Natural killer cell treated with Interleukin-12 subunit alpha and Interleukin-12 subunit beta and Interleukin-15 and Interleukin-18, amount 100 ng/mL, for 72 hours (primary cell): Measurements from ENCODE around the gene ZBTB7B. TPM values are rescaled to one million over a fixed set of nuclear protein-coding genes. Genes with fewer than 3 reads are reported as not detected.
A peak's percentile ranks its signal among the peaks of the same experiment; 100 is the strongest.

Source experiments
- ATAC-seq, 2 donors: fragments of 150-1000 bp; cut with Tn5 transposase in 1 of 2; sonication (Bioruptor Pico), chemical (Tn5 transposase) in 1 of 2; 2 replicates each; pipeline ENCODE4 v1.10.0; 2021
- DNase-seq: peaks from one replicate; pipeline ENCODE4 v3.0.0; 2022; ENCODE audit warnings: low spot score
- H3K27ac Mint-ChIP-seq, 2 donors: 1 replicate in 1 of 2; 2 replicates in 1 of 2; pipeline ENCODE4 v1.8.0; 2022; ENCODE audit warnings: mixed read lengths in 2 of 2, mild to moderate bottlenecking in 1 of 2, moderate library complexity in 1 of 2
- H3K27me3 Mint-ChIP-seq, 2 donors: 1 replicate in 1 of 2; 2 replicates in 1 of 2; pipeline ENCODE4 v1.8.0; 2022; ENCODE audit warnings: mixed read lengths in 2 of 2
- H3K36me3 Mint-ChIP-seq: one replicate; pipeline ENCODE4 v1.8.0; 2022; ENCODE audit warnings: mixed read lengths
- H3K4me1 Mint-ChIP-seq, 2 donors: 1 replicate in 1 of 2; 2 replicates in 1 of 2; pipeline ENCODE4 v1.8.0; 2022; ENCODE audit warnings: low read depth in 2 of 2, mixed read lengths in 2 of 2, mild to moderate bottlenecking in 1 of 2
- H3K4me3 Mint-ChIP-seq: one replicate; pipeline ENCODE4 v1.8.0; 2022; ENCODE audit warnings: mixed read lengths
- H3K9me3 Mint-ChIP-seq: 2 replicates; pipeline ENCODE4 v1.8.0; 2022; ENCODE audit warnings: mixed read lengths
- total RNA-seq, 2 donors: library from RNA; stranded (reverse); gene quantifications; one replicate each; pipeline ENCODE4 v1.2.3, GENCODE V29; 2022

Gene ZBTB7B
- total RNA-seq, 2 donors from 2014 or later, result 78.4 to 107 TPM

GRCh38 chr1:155053531-155054105 lies 51.0 kb downstream of the ZBTB7B start:
- ATAC-seq (no peak), DNase-seq (no peak)
- Mint-ChIP-seq H3K27ac (peak overlapping the region; percentile 21 to 77), H3K27me3 (no peaks in the 10 kb centered on the region), H3K36me3 (no peaks in the 10 kb centered on the region), H3K4me1 (peaks cover 23 to 28% of the 10 kb centered on the region in 2 donors), H3K4me3 (peak overlapping the region; percentile 88), H3K9me3 (no peaks in the 10 kb centered on the region)

- H3K4me1 Mint-ChIP-seq, result peaks cover 20% of the 10 kb centered on the region in 2 donors
- no peaks in the 10 kb centered on the region for H3K36me3 Mint-ChIP-seq
- no peak overlapping the region for H3K4me3 Mint-ChIP-seq
- no peak for DNase-seq
- no peaks in the 10 kb centered on the region for H3K9me3 Mint-ChIP-seq
- H3K27ac Mint-ChIP-seq, result no peak overlapping the region
- H3K27me3 Mint-ChIP-seq, result no peaks in the 10 kb centered on the region
- no peak for ATAC-seq
Measured at GRCh38 chr1:155057104-155057503, 54.5 kb downstream of the ZBTB7B start.

- no peak overlapping the region for H3K27ac Mint-ChIP-seq
- DNase-seq (no peak), ATAC-seq (no peak)
- H3K36me3 Mint-ChIP-seq, result no peaks in the 10 kb centered on the region
- peaks cover 17 to 18% of the 10 kb centered on the region in 2 donors for H3K4me1 Mint-ChIP-seq
- H3K9me3 Mint-ChIP-seq, result no peaks in the 10 kb centered on the region
- H3K27me3 Mint-ChIP-seq, result no peaks in the 10 kb centered on the region
- no peak overlapping the region for H3K4me3 Mint-ChIP-seq
Measured at GRCh38 chr1:155057788-155058211, 55.2 kb downstream of the ZBTB7B start.

- ATAC-seq (no peak), DNase-seq (no peak)
- Mint-ChIP-seq H3K36me3 (no peaks in the 10 kb centered on the region), H3K9me3 (no peaks in the 10 kb centered on the region), H3K4me3 (no peak overlapping the region), H3K27me3 (no peaks in the 10 kb centered on the region), H3K4me1 (peaks cover 21 to 25% of the 10 kb centered on the region in 2 donors), H3K27ac (no peak overlapping the region)
Measured at GRCh38 chr1:155060736-155061135, 58.1 kb downstream of the ZBTB7B start.

GRCh38 chr1:155061381-155062150 lies 59.0 kb downstream of the ZBTB7B start:
- Mint-ChIP-seq H3K4me3 (no peak overlapping the region), H3K27ac (no peak overlapping the region), H3K9me3 (no peaks in the 10 kb centered on the region), H3K27me3 (no peaks in the 10 kb centered on the region), H3K36me3 (no peaks in the 10 kb centered on the region), H3K4me1 (peaks cover 24 to 25% of the 10 kb centered on the region in 2 donors)
- peak; percentile 69 to 71 for ATAC-seq
- DNase-seq, result peak; percentile 88

- ATAC-seq (no peak), DNase-seq (no peak)
- Mint-ChIP-seq H3K9me3 (no peaks in the 10 kb centered on the region), H3K27me3 (no peaks in the 10 kb centered on the region), H3K4me1 (peaks cover 24 to 25% of the 10 kb centered on the region in 2 donors), H3K27ac (no peak overlapping the region), H3K4me3 (no peak overlapping the region), H3K36me3 (no peaks in the 10 kb centered on the region)
Measured at GRCh38 chr1:155062151-155062686, 59.6 kb downstream of the ZBTB7B start.

GRCh38 chr1:155062702-155063411 lies 60.3 kb downstream of the ZBTB7B start:
- Mint-ChIP-seq H3K9me3 (no peaks in the 10 kb centered on the region), H3K27ac (no peak overlapping the region), H3K27me3 (no peaks in the 10 kb centered on the region), H3K4me1 (peaks cover 24 to 25% of the 10 kb centered on the region in 2 donors), H3K4me3 (peak overlapping the region; percentile 95), H3K36me3 (no peaks in the 10 kb centered on the region)
- peak; percentile 43 to 62 for ATAC-seq
- no peak for DNase-seq

GRCh38 chr1:155063550-155064110 lies 61.0 kb downstream of the ZBTB7B start, which contains the start of gene EFNA4:
EFNA4 (plus strand) TSS chr1:155063740; CDS start chr1:155063824, 84 bp downstream.
- peak; percentile 85 for DNase-seq
- no peaks in the 10 kb centered on the region for H3K9me3 Mint-ChIP-seq
- no peaks in the 10 kb centered on the region for H3K36me3 Mint-ChIP-seq
- H3K4me1 Mint-ChIP-seq, result peaks cover 25 to 26% of the 10 kb centered on the region in 2 donors
- peak within 1 kb of the TSS in 1 of 2 donors; percentile 49 for H3K27ac Mint-ChIP-seq
- ATAC-seq, result peak; percentile 91 to 93
- no peaks in the 10 kb centered on the region for H3K27me3 Mint-ChIP-seq
- H3K4me3 Mint-ChIP-seq, result peak within 1 kb of the TSS; percentile 95

- Mint-ChIP-seq H3K27ac (peak overlapping the region in 1 of 2 donors; percentile 49), H3K36me3 (no peaks in the 10 kb centered on the region), H3K4me3 (peak overlapping the region; percentile 91), H3K9me3 (no peaks in the 10 kb centered on the region), H3K27me3 (no peaks in the 10 kb centered on the region), H3K4me1 (peaks cover 25 to 26% of the 10 kb centered on the region in 2 donors)
- DNase-seq (no peak), ATAC-seq (peak; percentile 2 to 22)
Measured at GRCh38 chr1:155064111-155064831, 61.7 kb downstream of the ZBTB7B start.

GRCh38 chr1:155064832-155065429 lies 62.3 kb downstream of the ZBTB7B start:
- H3K36me3 Mint-ChIP-seq, result no peaks in the 10 kb centered on the region
- peaks cover 25 to 29% of the 10 kb centered on the region in 2 donors for H3K4me1 Mint-ChIP-seq
- H3K27me3 Mint-ChIP-seq, result no peaks in the 10 kb centered on the region
- H3K9me3 Mint-ChIP-seq, result no peaks in the 10 kb centered on the region
- peak overlapping the region in 1 of 2 donors; percentile 49 for H3K27ac Mint-ChIP-seq
- DNase-seq (no peak), ATAC-seq (no peak)
- peak overlapping the region; percentile 91 for H3K4me3 Mint-ChIP-seq

- no peaks in the 10 kb centered on the region for H3K9me3 Mint-ChIP-seq
- H3K4me1 Mint-ChIP-seq, result peaks cover 23 to 31% of the 10 kb centered on the region in 2 donors
- ATAC-seq (no peak), DNase-seq (no peak)
- H3K36me3 Mint-ChIP-seq, result no peaks in the 10 kb centered on the region
- H3K27me3 Mint-ChIP-seq, result no peaks in the 10 kb centered on the region
- H3K4me3 Mint-ChIP-seq, result no peak overlapping the region
- no peak overlapping the region for H3K27ac Mint-ChIP-seq
Measured at GRCh38 chr1:155066777-155067176, 64.2 kb downstream of the ZBTB7B start.
